Neutrophil (primary cell): ENCODE data around the gene FBN2.
"Not testable (repeated sequence)": the region's sequence is repeated elsewhere in the genome, so short reads cannot be mapped to it uniquely, and the experiment has no call there.

Source experiments
- H3K27ac ChIP-seq: fragments of 200-600 bp; sonication (generic); 2 replicates; pipeline ENCODE4 v1.5.1; 2016; ENCODE audit warnings: mild to moderate bottlenecking, moderate library complexity
- H3K27me3 ChIP-seq: fragments of 200-600 bp; sonication (generic); 2 replicates; pipeline ENCODE4 v1.6.0; 2016; ENCODE audit warnings: mild to moderate bottlenecking
- H3K36me3 ChIP-seq: fragments of 200-600 bp; sonication (generic); 2 replicates; pipeline ENCODE4 v1.5.1; 2017
- H3K4me1 ChIP-seq, 2 experiments: fragments of 200-600 bp in 1 of 2; sonication (generic) in 1 of 2; 1 replicate in 1 of 2; 2 replicates in 1 of 2; pipeline versions ENCODE4 v1.5.1 to v1.6.1; 2013 to 2016; ENCODE audit warnings: low read depth in 1 of 2, low read length in 1 of 2, mild to moderate bottlenecking in 1 of 2, moderate library complexity in 1 of 2; ENCODE audit not compliant: control insufficient read depth in 1 of 2, insufficient read depth in 1 of 2
- H3K4me3 ChIP-seq, 2 experiments: fragments of 200-600 bp in 1 of 2; sonication (generic) in 1 of 2; 1 replicate in 1 of 2; 2 replicates in 1 of 2; pipeline ENCODE4 v1.5.1; 2013 to 2016; ENCODE audit warnings: low read depth in 1 of 2, low read length in 1 of 2, mild to moderate bottlenecking in 1 of 2, moderate library complexity in 1 of 2
- H3K9me3 ChIP-seq: fragments of 200-600 bp; sonication (generic); 2 replicates; pipeline ENCODE4 v1.5.1; 2016
- TF ChIP-seq, protein P1 (sequence below): fragments of 200-600 bp; sonication (generic); IDR thresholded peaks from 2 replicates; pipeline ENCODE4 v1.5.1; 2016; ENCODE audit warnings: antibody characterized with exemption

Gene FBN2

DNA sequence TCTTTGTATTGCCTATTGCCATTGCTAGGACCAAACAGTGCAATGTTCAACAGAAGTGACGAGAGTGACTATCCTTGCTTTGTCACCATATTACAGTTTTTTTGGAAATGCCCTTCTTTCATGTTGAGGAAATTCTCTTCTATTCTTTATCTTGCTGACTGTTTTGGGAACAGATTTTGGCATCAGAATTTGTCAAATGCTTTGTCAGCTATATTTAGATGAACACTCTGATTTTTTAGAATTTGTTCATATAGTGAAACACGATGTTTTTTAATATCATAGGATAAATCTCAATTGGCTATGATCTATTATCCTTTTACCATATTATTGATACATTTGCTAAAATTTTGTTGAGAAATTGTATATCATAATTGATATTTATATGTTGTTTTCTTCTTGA is 31.4 kb downstream of the FBN2 start:
- Histone ChIP-seq H3K36me3 (no peaks in the 10 kb centered on the region), H3K4me3 (no peak overlapping the region), H3K4me1 (no peaks in the 10 kb centered on the region), H3K27me3 (no peaks in the 10 kb centered on the region), H3K9me3 (no peaks in the 10 kb centered on the region), H3K27ac (no peak overlapping the region)
- TF ChIP-seq, protein P1, sequence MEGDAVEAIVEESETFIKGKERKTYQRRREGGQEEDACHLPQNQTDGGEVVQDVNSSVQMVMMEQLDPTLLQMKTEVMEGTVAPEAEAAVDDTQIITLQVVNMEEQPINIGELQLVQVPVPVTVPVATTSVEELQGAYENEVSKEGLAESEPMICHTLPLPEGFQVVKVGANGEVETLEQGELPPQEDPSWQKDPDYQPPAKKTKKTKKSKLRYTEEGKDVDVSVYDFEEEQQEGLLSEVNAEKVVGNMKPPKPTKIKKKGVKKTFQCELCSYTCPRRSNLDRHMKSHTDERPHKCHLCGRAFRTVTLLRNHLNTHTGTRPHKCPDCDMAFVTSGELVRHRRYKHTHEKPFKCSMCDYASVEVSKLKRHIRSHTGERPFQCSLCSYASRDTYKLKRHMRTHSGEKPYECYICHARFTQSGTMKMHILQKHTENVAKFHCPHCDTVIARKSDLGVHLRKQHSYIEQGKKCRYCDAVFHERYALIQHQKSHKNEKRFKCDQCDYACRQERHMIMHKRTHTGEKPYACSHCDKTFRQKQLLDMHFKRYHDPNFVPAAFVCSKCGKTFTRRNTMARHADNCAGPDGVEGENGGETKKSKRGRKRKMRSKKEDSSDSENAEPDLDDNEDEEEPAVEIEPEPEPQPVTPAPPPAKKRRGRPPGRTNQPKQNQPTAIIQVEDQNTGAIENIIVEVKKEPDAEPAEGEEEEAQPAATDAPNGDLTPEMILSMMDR: no peak

DNA sequence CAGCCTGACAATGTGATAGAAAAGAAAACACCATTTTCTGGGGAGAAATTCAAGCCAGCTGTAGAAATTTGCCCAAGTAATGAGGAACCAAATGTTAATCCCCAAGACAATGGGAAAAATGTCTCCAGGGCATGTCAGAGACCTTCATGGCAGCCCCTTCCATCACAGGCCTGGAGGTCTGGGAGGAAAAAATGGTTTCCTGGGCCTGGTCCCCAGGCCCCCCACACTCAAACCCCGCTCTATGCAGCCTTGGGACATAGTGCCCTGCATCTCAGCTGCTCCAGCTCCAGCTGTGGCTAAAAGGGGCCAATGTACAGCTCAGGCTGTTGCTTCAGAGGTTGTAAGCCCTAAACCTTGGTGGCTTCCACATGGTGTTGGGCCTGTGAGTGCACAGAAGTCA is 34.3 kb downstream of the FBN2 start:
- H3K9me3 ChIP-seq, H3K4me1 ChIP-seq, H3K4me3 ChIP-seq, H3K36me3 ChIP-seq, H3K27me3 ChIP-seq, H3K27ac ChIP-seq: not testable (repeated sequence)

DNA sequence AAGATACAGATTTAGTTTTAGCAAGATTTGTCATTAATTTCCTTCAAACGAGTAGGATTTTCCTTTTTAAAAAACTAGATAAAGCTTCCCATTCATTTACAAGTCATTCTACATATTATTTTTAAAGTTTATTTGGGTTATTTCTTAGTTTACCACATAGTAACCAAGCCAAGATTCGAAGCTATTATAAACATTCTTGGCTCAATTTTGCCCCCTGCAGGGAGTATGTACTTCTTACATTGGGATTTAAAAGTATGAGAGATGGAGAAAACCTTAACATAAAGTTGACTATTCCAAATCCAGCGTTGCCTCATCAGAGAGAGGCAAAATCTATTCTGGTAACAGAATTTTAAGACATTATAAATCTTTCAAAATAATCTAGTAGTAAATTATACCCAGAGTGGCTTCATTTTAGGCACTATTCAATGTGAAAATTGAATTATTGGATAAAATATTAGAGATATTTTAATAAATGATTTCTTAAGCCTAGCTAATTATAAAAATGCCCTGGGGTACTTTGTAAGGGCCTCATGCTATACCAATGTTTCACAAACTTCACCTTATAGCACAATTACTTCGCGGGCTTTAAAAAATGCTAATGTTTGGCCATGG is 39.1 kb downstream of the FBN2 start:
- TF ChIP-seq, protein P1: no peak
- H3K4me1 ChIP-seq: no peaks in the 10 kb centered on the region

DNA sequence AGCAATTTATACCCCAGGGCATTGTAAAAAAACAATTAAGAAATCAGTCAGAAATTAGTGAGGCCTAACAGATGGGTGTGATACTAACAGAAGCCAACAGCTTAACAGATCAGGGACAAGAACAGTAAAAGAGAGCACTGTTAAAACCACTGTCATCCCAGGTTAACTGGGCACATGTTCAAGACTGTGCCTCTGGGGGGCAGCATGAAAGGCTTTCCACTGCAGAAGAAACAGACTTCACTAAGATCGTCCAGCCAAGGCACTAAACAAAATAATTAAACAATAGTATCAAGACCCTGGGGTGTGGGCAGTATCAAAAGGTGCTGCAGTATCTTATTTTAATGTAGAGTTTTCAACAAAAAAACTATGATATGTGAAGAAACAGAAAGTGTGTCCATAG is 43.5 kb downstream of the FBN2 start:
- no peak overlapping the region for H3K4me3 ChIP-seq
- TF ChIP-seq, protein P1: no peak
- peaks cover 0 to 4% of the 10 kb centered on the region in 2 experiments for H3K4me1 ChIP-seq
- H3K27ac ChIP-seq: no peak overlapping the region
- no peaks in the 10 kb centered on the region for H3K36me3 ChIP-seq
- H3K9me3 ChIP-seq: no peaks in the 10 kb centered on the region
- no peaks in the 10 kb centered on the region for H3K27me3 ChIP-seq

More for the DNA sequence above, 39.1 kb downstream of the FBN2 start:
- no peaks in the 10 kb centered on the region for H3K9me3 ChIP-seq
- no peaks in the 10 kb centered on the region for H3K36me3 ChIP-seq
- no peak overlapping the region for H3K4me3 ChIP-seq
- no peaks in the 10 kb centered on the region for H3K27me3 ChIP-seq
- no peak overlapping the region for H3K27ac ChIP-seq

DNA sequence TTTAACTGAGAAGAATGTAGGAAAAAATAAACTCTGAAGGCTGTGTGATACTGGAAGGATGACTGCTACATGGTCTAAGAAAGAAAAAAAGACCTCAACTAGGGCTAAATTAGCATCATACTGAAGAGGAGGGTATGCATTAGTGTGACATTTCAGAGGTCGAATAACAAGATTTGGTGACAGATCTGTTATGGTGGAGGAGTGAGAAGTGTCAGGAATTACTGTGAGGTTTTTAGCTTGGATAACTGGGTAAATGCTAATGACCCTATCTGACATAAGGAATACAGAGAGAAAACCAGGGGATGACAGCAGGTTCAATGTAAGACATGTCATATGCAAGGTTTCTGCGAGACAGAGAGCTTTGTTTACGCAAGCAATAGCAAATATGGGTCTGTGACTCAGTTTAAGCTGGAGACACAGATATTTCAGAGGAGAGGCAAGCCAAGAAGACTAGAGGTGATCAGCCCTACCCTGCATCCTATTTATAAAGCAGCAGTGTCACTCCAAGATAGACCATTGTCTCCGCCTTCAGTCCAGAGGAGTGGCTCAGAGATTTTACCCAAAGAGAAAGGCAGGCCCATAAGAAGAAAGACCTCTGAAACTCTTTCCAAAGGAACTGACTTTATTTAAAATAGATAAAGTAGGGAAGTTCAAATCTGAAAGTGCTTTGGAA is 44.3 kb downstream of the FBN2 start:
- TF ChIP-seq, protein P1: no peak
- H3K27me3 ChIP-seq: no peaks in the 10 kb centered on the region
- H3K36me3 ChIP-seq: no peaks in the 10 kb centered on the region
- H3K9me3 ChIP-seq: no peaks in the 10 kb centered on the region
- H3K4me3 ChIP-seq: no peak overlapping the region
- no peak overlapping the region for H3K27ac ChIP-seq
- H3K4me1 ChIP-seq: peaks cover 0 to 4% of the 10 kb centered on the region in 2 experiments

DNA sequence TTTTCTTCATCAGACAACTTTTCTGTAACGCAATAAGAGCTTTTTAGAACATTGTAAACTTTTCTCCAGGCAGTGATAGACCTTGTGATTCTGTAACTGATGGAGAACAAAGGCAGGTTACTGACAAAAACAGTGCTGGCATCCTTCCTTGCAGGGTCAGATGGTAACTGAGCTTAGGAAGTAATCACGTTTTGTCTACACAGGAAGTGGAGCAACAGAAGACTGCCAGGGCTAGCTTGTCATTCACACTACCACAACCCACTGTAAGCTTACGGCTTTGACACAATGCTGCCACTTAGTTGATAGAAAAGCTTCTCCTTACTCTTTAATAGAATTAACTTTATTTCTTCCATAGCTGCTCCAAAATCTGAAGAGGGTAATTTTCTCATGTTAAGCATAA is 46.8 kb downstream of the FBN2 start:
- peaks cover 0 to 4% of the 10 kb centered on the region in 2 experiments for H3K4me1 ChIP-seq
- no peak overlapping the region for H3K27ac ChIP-seq
- TF ChIP-seq, protein P1: no peak
- no peak overlapping the region for H3K4me3 ChIP-seq
- H3K36me3 ChIP-seq: no peaks in the 10 kb centered on the region
- H3K9me3 ChIP-seq: no peaks in the 10 kb centered on the region
- H3K27me3 ChIP-seq: no peaks in the 10 kb centered on the region
